HG02588 (cell line): ENCODE measurements around the gene DGCR8.

Experiments
- ATAC-seq: cut with Tn5 transposase; IDR thresholded peaks from one replicate; pipeline ENCODE4 v1.9.1; 2021; ENCODE audit warnings: mild to moderate bottlenecking, moderate library complexity; ENCODE audit not compliant: unreplicated experiment

Gene DGCR8

GRCh38 chr22:20107951-20108756, 28.1 kb downstream of the DGCR8 start:
- no peak for ATAC-seq

- no peak for ATAC-seq
Measured at GRCh38 chr22:20108757-20109230, 28.8 kb downstream of the DGCR8 start.

GRCh38 chr22:20109411-20110358, 29.6 kb downstream of the DGCR8 start:
- no peak for ATAC-seq

- ATAC-seq, result no peak
Measured at GRCh38 chr22:20110359-20110985, 30.4 kb downstream of the DGCR8 start.

GRCh38 chr22:20111045-20111688, 31.1 kb downstream of the DGCR8 start:
- no peak for ATAC-seq

GRCh38 chr22:20111689-20112622, 31.9 kb downstream of the DGCR8 start:
- no peak for ATAC-seq

GRCh38 chr22:20112623-20113511, 32.8 kb downstream of the DGCR8 start:
- ATAC-seq, result no peak

GRCh38 chr22:20113551-20114310, 33.7 kb downstream of the DGCR8 start:
- no peak for ATAC-seq

GRCh38 chr22:20114506-20115475, 34.8 kb downstream of the DGCR8 start:
- no peak for ATAC-seq

- no peak for ATAC-seq
Measured at GRCh38 chr22:20115691-20116375, 35.8 kb downstream of the DGCR8 start, which contains the start of gene RANBP1. Gene RANBP1 (plus strand): TSS chr22:20116104. CDS start chr22:20116185, 81 bp downstream.

GRCh38 chr22:20116376-20116950, 36.4 kb downstream of the DGCR8 start:
- ATAC-seq, result no peak

- ATAC-seq, result peak; percentile 75
Measured at GRCh38 chr22:20116951-20117632, 37.1 kb downstream of the DGCR8 start, which contains the start of gene TRMT2A. Gene TRMT2A (minus strand): TSS chr22:20117226. CDS start chr22:20116906, 320 bp downstream.

- ATAC-seq, result peak; percentile 13
Measured at GRCh38 chr22:20117633-20118299, 37.7 kb downstream of the DGCR8 start.

GRCh38 chr22:20118300-20119020, 38.4 kb downstream of the DGCR8 start:
- no peak for ATAC-seq
